M059J (cell line): Measurements from ENCODE around the gene ENSA. TPM values are rescaled to one million over a fixed set of nuclear protein-coding genes. Genes with fewer than 3 reads are reported as not detected.
"Not testable (repeated sequence)": the region's sequence is repeated elsewhere in the genome, so short reads cannot be mapped to it uniquely, and the experiment has no call there.

Experiments
- DNase-seq: peaks from one replicate; pipeline ENCODE4 v3.0.0-alpha.2; 2012; ENCODE audit warnings: low read depth
- total RNA-seq: library from RNA; depleted of rRNA; stranded (reverse); fragments of >200 nt; shearing (Covaris generic); gene quantifications from 2 replicates; pipeline ENCODE4 v1.2.3, GENCODE V29; 2014; rRNA removed

Gene ENSA
- total RNA-seq: 231 and 284 TPM in 2 replicates

GRCh38 chr1:150629115-150629928 lies at the start of gene ENSA:
TSS of gene ENSA (minus strand) at chr1:150629612. CDS start at chr1:150629470, 142 bp downstream.
- DNase-seq: peak; percentile 100

- no peak for DNase-seq
These were observed 49.6 kb upstream of the ENSA start for GRCh38 chr1:150678988-150679387.

- no peak for DNase-seq
These were observed 45.5 kb upstream of the ENSA start for GRCh38 chr1:150674881-150675280.

GRCh38 chr1:150663321-150663720 lies 33.9 kb upstream of the ENSA start:
- no peak for DNase-seq

- no peak for DNase-seq
These were observed 33.4 kb upstream of the ENSA start for GRCh38 chr1:150662811-150663210.

- DNase-seq: no peak
These were observed 31.7 kb upstream of the ENSA start for GRCh38 chr1:150661156-150661555.

- no peak for DNase-seq
These were observed 31.2 kb upstream of the ENSA start for GRCh38 chr1:150660584-150660983.

GRCh38 chr1:150657064-150657463 lies 27.7 kb upstream of the ENSA start:
- DNase-seq: not testable (repeated sequence)

- not testable (repeated sequence) for DNase-seq
These were observed 25.2 kb upstream of the ENSA start for GRCh38 chr1:150654635-150655034.

- peak; percentile 11 for DNase-seq
These were observed 20.8 kb upstream of the ENSA start for GRCh38 chr1:150650193-150650592.

- no peak for DNase-seq
These were observed 20.1 kb upstream of the ENSA start for GRCh38 chr1:150649441-150650075.

- no peak for DNase-seq
These were observed 12.9 kb upstream of the ENSA start for GRCh38 chr1:150642296-150642695.

GRCh38 chr1:150641126-150641815 lies 11.9 kb upstream of the ENSA start:
- not testable (repeated sequence) for DNase-seq

GRCh38 chr1:150638430-150638829 lies 9.0 kb upstream of the ENSA start:
- DNase-seq: not testable (repeated sequence)

GRCh38 chr1:150634839-150635622 lies 5.6 kb upstream of the ENSA start:
- not testable (repeated sequence) for DNase-seq

- DNase-seq: no peak
These were observed 672 bp downstream of the ENSA start for GRCh38 chr1:150628766-150629114.

- DNase-seq: no peak
These were observed 1.5 kb downstream of the ENSA start for GRCh38 chr1:150627826-150628410.

GRCh38 chr1:150626150-150626549 lies 3.3 kb downstream of the ENSA start:
- no peak for DNase-seq

- not testable (repeated sequence) for DNase-seq
These were observed 4.9 kb downstream of the ENSA start for GRCh38 chr1:150624546-150624945.

GRCh38 chr1:150624134-150624533 lies 5.3 kb downstream of the ENSA start:
- not testable (repeated sequence) for DNase-seq

GRCh38 chr1:150622303-150622975 lies 7.0 kb downstream of the ENSA start:
- DNase-seq: no peak
